A549 (cell line): ENCODE results near the gene PCDHGB7. TPM values are rescaled to one million over a fixed set of nuclear protein-coding genes. Genes with fewer than 3 reads are reported as not detected.

Experiments
- ATAC-seq, 2 experiments: fragments of 200-7000 bp in 1 of 2; fragments of >200 bp in 1 of 2; cut with Nextera tagmentation in 1 of 2; cut with Tn5 transposase in 1 of 2; 3 replicates each; pipeline versions ENCODE4 v1.8.0 to v1.9.1; 2018 to 2020; ENCODE audit warnings: mild to moderate bottlenecking in 1 of 2, moderate library complexity in 1 of 2
- CTCF ChIA-PET: fragments of 300-600 bp; sonication (Branson Sonifier 250); formaldehyde crosslinking; extraction: SDS; loops from one replicate; lab custom pipeline; 2021; ENCODE audit warnings: antibody characterized with exemption, inconsistent platforms; lab: Yijun Ruan, JAX
- POLR2A ChIA-PET: fragments of 350-600 bp; formaldehyde crosslinking; extraction: SDS; loops from one replicate; lab custom pipeline; 2021; ENCODE audit warnings: antibody characterized with exemption, inconsistent platforms; lab: Yijun Ruan, JAX
- DNase-seq, 2 experiments: peaks; one replicate each; pipeline versions ENCODE4 v3.0.0 to v3.0.0-alpha.2; 2011 to 2016; ENCODE audit warnings: low read depth in 1 of 2, low spot score in 1 of 2
- FAIRE-seq: peaks from 2 replicates; lab custom pipeline; 2011; peaks lifted over from hg19 to GRCh38; lab: Jason Lieb, UNC
- H3K27ac ChIP-seq, 2 experiments: fragments of >200 bp; sonication (Bioruptor Twin); formaldehyde crosslinking; 3 replicates each; pipeline ENCODE4 v1.5.1; 2016 to 2017
- H3K4me1 ChIP-seq: fragments of >200 bp; sonication (Bioruptor Twin); formaldehyde crosslinking; 3 replicates; pipeline ENCODE4 v1.6.1; 2016
- H3K4me2 ChIP-seq: fragments of >200 bp; sonication (Bioruptor Twin); formaldehyde crosslinking; 3 replicates; pipeline ENCODE4 v1.6.1; 2016
- H3K4me3 ChIP-seq: fragments of >200 bp; sonication (Bioruptor Twin); formaldehyde crosslinking; 3 replicates; pipeline ENCODE4 v1.5.1; 2016
- H3K9me3 ChIP-seq: fragments of >200 bp; sonication (Bioruptor Twin); formaldehyde crosslinking; 3 replicates; pipeline ENCODE4 v1.6.1; 2016
- ATOH8 ChIP-seq: fragments of 250-450 bp; sonication (Bioruptor Pico); IDR thresholded peaks from 2 replicates; pipeline ENCODE4 v1.5.0; 2020; ENCODE audit warnings: low read depth, mild to moderate bottlenecking, moderate library complexity
- BHLHE40 ChIP-seq: IDR thresholded peaks from 2 replicates; pipeline ENCODE4 v1.6.1; 2012; ENCODE audit warnings: low read depth, low read length, inconsistent platforms
- E2F6 ChIP-seq: IDR thresholded peaks from 2 replicates; pipeline ENCODE4 v1.6.1; 2012; ENCODE audit warnings: low read depth, borderline replicate concordance
- EHF ChIP-seq: fragments of 250-450 bp; sonication (Bioruptor Pico); IDR thresholded peaks from 2 replicates; pipeline ENCODE4 v1.5.0; 2020; ENCODE audit warnings: mild to moderate bottlenecking
- EP300 ChIP-seq, 2 experiments: fragments of >200 bp; sonication (Bioruptor Twin); formaldehyde crosslinking; IDR thresholded peaks; 2 replicates in 1 of 2; 3 replicates in 1 of 2; pipeline ENCODE4 v1.6.1; 2016 to 2017
- FOSB ChIP-seq: fragments of 250-450 bp; sonication (Bioruptor Pico); IDR thresholded peaks from 2 replicates; pipeline ENCODE4 v1.5.0; 2020; ENCODE audit warnings: mild to moderate bottlenecking, moderate library complexity
- FOSL2 ChIP-seq, 2 experiments: fragments of 450-650 bp in 1 of 2; fragments of >200 bp in 1 of 2; sonication (Bioruptor Twin) in 1 of 2; formaldehyde crosslinking; IDR thresholded peaks; 2 replicates each; pipeline versions ENCODE4 v1.5.0 to v1.6.1; 2016 to 2020; ENCODE audit warnings: mild to moderate bottlenecking in 1 of 2, moderate library complexity in 1 of 2
- HEYL ChIP-seq: fragments of 250-450 bp; sonication (Bioruptor Pico); IDR thresholded peaks from 2 replicates; pipeline ENCODE4 v1.8.0; 2021; ENCODE audit warnings: mild to moderate bottlenecking, moderate library complexity
- HOXB13 ChIP-seq: fragments of 250-450 bp; sonication (Bioruptor Pico); IDR thresholded peaks from 2 replicates; pipeline ENCODE4 v1.5.0; 2020; ENCODE audit warnings: low read depth, mild to moderate bottlenecking, moderate library complexity
- MAZ ChIP-seq: fragments of 150-350 bp; IDR thresholded peaks from 2 replicates; pipeline ENCODE4 v1.6.1; 2014; ENCODE audit warnings: antibody characterized with exemption, low read depth, low read length, borderline replicate concordance
- NFE2L2 ChIP-seq: fragments of 150-350 bp; conservative IDR thresholded peaks from 2 replicates; pipeline ENCODE4 v1.6.1; 2014; ENCODE audit warnings: low read length
- NPAS2 ChIP-seq: fragments of 250-450 bp; sonication (Bioruptor Pico); IDR thresholded peaks from 2 replicates; pipeline ENCODE4 v1.8.0; 2022; ENCODE audit warnings: mild to moderate bottlenecking, moderate library complexity, borderline replicate concordance
- POLR2A ChIP-seq: IDR thresholded peaks from 2 replicates; pipeline ENCODE4 v1.6.1; 2012; ENCODE audit warnings: mild to moderate bottlenecking, low read length
- POLR2AphosphoS2 ChIP-seq: conservative IDR thresholded peaks from 2 replicates; pipeline ENCODE4 v1.6.1; 2012; ENCODE audit warnings: low read length, improper control_type of control experiment, inconsistent platforms
- RCOR1 ChIP-seq: fragments of 150-350 bp; IDR thresholded peaks from 2 replicates; pipeline ENCODE4 v1.6.1; 2014; ENCODE audit warnings: antibody characterized with exemption, low read length, low read depth
- REST ChIP-seq: fragments of 200-600 bp; sonication (generic); IDR thresholded peaks from 2 replicates; pipeline ENCODE4 v1.6.1; 2016; ENCODE audit warnings: antibody characterized with exemption, mild to moderate bottlenecking, moderate library complexity
- SMC3 ChIP-seq: fragments of >200 bp; sonication (Bioruptor Twin); formaldehyde crosslinking; IDR thresholded peaks from 3 replicates; pipeline ENCODE4 v1.6.1; 2018; ENCODE audit warnings: inconsistent platforms
- TP53 ChIP-seq: fragments of 250-450 bp; sonication (Bioruptor Pico); IDR thresholded peaks from 2 replicates; pipeline ENCODE4 v1.5.0; 2021; ENCODE audit warnings: mild to moderate bottlenecking, moderate library complexity
- USF2 ChIP-seq: fragments of 450-650 bp; IDR thresholded peaks from 2 replicates; pipeline ENCODE4 v1.6.1; 2014; ENCODE audit warnings: antibody characterized with exemption
- ZC3H11A ChIP-seq: fragments of 450-650 bp; IDR thresholded peaks from 2 replicates; pipeline ENCODE4 v1.6.1; 2014; ENCODE audit warnings: antibody characterized with exemption, mild to moderate bottlenecking
- ZFP36 ChIP-seq: fragments of 450-650 bp; IDR thresholded peaks from 2 replicates; pipeline ENCODE4 v1.6.1; 2014; ENCODE audit warnings: borderline replicate concordance; ENCODE audit not compliant: partially characterized antibody
- ZSCAN20 ChIP-seq: fragments of 250-450 bp; sonication (Bioruptor Pico); IDR thresholded peaks from 2 replicates; pipeline ENCODE4 v1.8.0; 2022; ENCODE audit warnings: mild to moderate bottlenecking, moderate library complexity
- WGBS: methylation state at CpG from one replicate; pipeline ENCODE4 v1.1.6; 2017; ENCODE audit errors: missing lambda C conversion rate; 5-methylcytosine and 5-hydroxymethylcytosine counted together
- polyA plus RNA-seq, 4 experiments: library from polyadenylated mRNA; depleted of rRNA in 3 of 4; stranded (reverse); fragments of >200 nt; fragmentation: RNase III in 1 of 4; extraction: RNeasy Plus Mini Kit Qiagen cat#74134 plus additional on column Dnase treatment in 1 of 4; gene quantifications; 2 replicates in 3 of 4; 3 replicates in 1 of 4; pipeline ENCODE4 v1.2.3, GENCODE V29; 2011 to 2017

Gene PCDHGB7
- polyA plus RNA-seq, 2 of the 4 experiments (the other 2 are of a cell fraction) = 0.06 to 0.14 TPM

- Histone ChIP-seq H3K4me1 (no peaks in the 10 kb centered on the region), H3K4me3 (no peak within 1 kb of the TSS), H3K4me2 (no peak within 1 kb of the TSS), H3K9me3 (peaks cover 75% of the 10 kb centered on the region), H3K27ac (no peak within 1 kb of the TSS)
- CTCF ChIA-PET = interaction anchor here (0.7 to 1.2 kb wide), 3 partner anchors 15 to 155 kb away, joined by 3 to 4 read pairs (median 3); partner anchors contain the start of genes PCDHGB3 and PCDHGB7
- ATAC-seq (no peak), FAIRE-seq (no peak), DNase-seq (no peak)
- TF ChIP-seq SMC3 (no peak), ZFP36 (no peak), RCOR1 (no peak), HOXB13 (CRISPR knock-in tag) (no peak), MAZ (no peak), POLR2AphosphoS2 (no peak), E2F6 (no peak), ZC3H11A (no peak), USF2 (no peak), EHF (CRISPR knock-in tag) (no peak), TP53 (CRISPR knock-in tag) (no peak), ZSCAN20 (CRISPR knock-in tag) (no peak), NFE2L2 (no peak), FOSB (CRISPR knock-in tag) (no peak), BHLHE40 (no peak), EP300 (IDR thresholded peaks at IDR 0.05) (no peak), ATOH8 (CRISPR knock-in tag) (no peak), REST (no peak), POLR2A (no peak)
- POLR2A ChIA-PET = no interaction called here
- 72% methylated on average over 27 of the region's 27 CpGs for WGBS
Measured at GRCh38 chr5:141402553-141403243, 14.8 kb upstream of the PCDHGB7 start, which contains the start of gene PCDHGA9. PCDHGA9 (plus strand) TSS chr5:141402778; CDS start chr5:141402953, 175 bp downstream.

GRCh38 chr5:141403387-141403786 lies 14.1 kb upstream of the PCDHGB7 start:
- TF ChIP-seq FOSL2 (IDR thresholded peaks at IDR 0.05) (no peak), FOSL2 (CRISPR knock-in tag; IDR thresholded peaks at IDR 0.05) (no peak), HEYL (CRISPR knock-in tag) (no peak), NPAS2 (CRISPR knock-in tag) (no peak)
- CTCF ChIA-PET = interaction anchor here (0.7 to 1.7 kb wide), 5 partner anchors 15 to 647 kb away, joined by 3 to 4 read pairs (median 3); partner anchors contain the start of genes PCDHGB3 and PCDHGB7
- no peak for FAIRE-seq

More at GRCh38 chr5:141403387-141403786, 14.1 kb upstream of the PCDHGB7 start:
- H3K4me1 ChIP-seq = no peaks in the 10 kb centered on the region
- DNase-seq (no peak), ATAC-seq (no peak)
- H3K4me2 ChIP-seq = no peak overlapping the region
- H3K9me3 ChIP-seq = peaks cover 76% of the 10 kb centered on the region
- H3K27ac ChIP-seq = no peak overlapping the region
- WGBS = 70% methylated on average over 22 of the region's 22 CpGs
- no peak overlapping the region for H3K4me3 ChIP-seq
- POLR2A ChIA-PET = no interaction called here
